Smooth muscle cell (in vitro differentiated cells): ENCODE results near the gene HTR1E. TPM values are rescaled to one million over a fixed set of nuclear protein-coding genes. Genes with fewer than 3 reads are reported as not detected.

Experiments
- DNase-seq: peaks from one replicate; lab custom pipeline; 2025; ENCODE audit not compliant: unreplicated experiment; lab: John Stamatoyannopoulos, UW
- H2AFZ ChIP-seq: fragments of 200-600 bp; sonication (generic); 2 replicates; pipeline ENCODE4 v1.6.0; 2016; ENCODE audit warnings: antibody characterized with exemption, low read depth, mild to moderate bottlenecking
- H3F3A ChIP-seq: fragments of 200-600 bp; sonication (generic); 2 replicates; pipeline ENCODE4 v1.6.0; 2017; ENCODE audit warnings: antibody characterized with exemption, low read depth
- H3K27ac ChIP-seq: fragments of 200-600 bp; sonication (generic); 2 replicates; pipeline ENCODE4 v1.5.1; 2016; ENCODE audit warnings: low read depth, mild to moderate bottlenecking
- H3K27me3 ChIP-seq: fragments of 200-600 bp; sonication (generic); 2 replicates; pipeline ENCODE4 v1.6.1; 2016; ENCODE audit warnings: low read depth, mild to moderate bottlenecking
- H3K36me3 ChIP-seq: fragments of 200-600 bp; sonication (generic); 2 replicates; pipeline ENCODE4 v1.5.1; 2016; ENCODE audit warnings: low read depth
- H3K4me1 ChIP-seq: fragments of 200-600 bp; sonication (generic); 2 replicates; pipeline ENCODE4 v1.5.1; 2016; ENCODE audit warnings: low read depth
- H3K4me2 ChIP-seq: fragments of 200-600 bp; sonication (generic); 2 replicates; pipeline ENCODE4 v1.6.0; 2016; ENCODE audit warnings: mild to moderate bottlenecking
- H3K4me3 ChIP-seq: fragments of 200-600 bp; sonication (generic); 2 replicates; pipeline ENCODE4 v1.5.1; 2016; ENCODE audit warnings: mild to moderate bottlenecking
- H3K79me2 ChIP-seq: fragments of 200-600 bp; sonication (generic); 2 replicates; pipeline ENCODE4 v1.6.0; 2016; ENCODE audit warnings: low read depth, mild to moderate bottlenecking
- H3K9ac ChIP-seq: fragments of 200-600 bp; sonication (generic); 2 replicates; pipeline ENCODE4 v1.6.0; 2016; ENCODE audit warnings: low read depth
- H3K9me3 ChIP-seq: fragments of 200-600 bp; sonication (generic); replicated peaks from 2 replicates; pipeline ENCODE4 v1.5.1; 2016; ENCODE audit warnings: low read depth
- H4K20me1 ChIP-seq: fragments of 200-600 bp; sonication (generic); 2 replicates; pipeline ENCODE4 v1.6.0; 2016; ENCODE audit warnings: low read depth
- WGBS: methylation state at CpG from one replicate; pipeline ENCODE4 v1.1.7; 2016; ENCODE audit warnings: low lambda C conversion rate; 5-methylcytosine and 5-hydroxymethylcytosine counted together
- polyA plus RNA-seq: library from polyadenylated mRNA; unstranded; fragments of >200 nt; fragmentation: Nextera tagmentation; extraction: Ambion mirVana; gene quantifications from 2 replicates; pipeline ENCODE4 v1.2.1, GENCODE V29; 2016
- total RNA-seq: library from RNA; depleted of rRNA; stranded (reverse); fragments of >200 nt; gene quantifications from 2 replicates; pipeline ENCODE4 v1.2.3, GENCODE V29; 2014
- TF ChIP-seq, protein P1 (sequence below): fragments of 200-600 bp; sonication (generic); IDR thresholded peaks from 2 replicates; pipeline ENCODE4 v1.5.1; 2017; ENCODE audit warnings: borderline replicate concordance, mild to moderate bottlenecking, antibody characterized with exemption; ENCODE audit not compliant: insufficient read depth, poor library complexity, severe bottlenecking

Gene HTR1E
- total and polyA plus RNA-seq, 2 experiments from 2014 or later, result 0.37 to 0.49 TPM

DNA sequence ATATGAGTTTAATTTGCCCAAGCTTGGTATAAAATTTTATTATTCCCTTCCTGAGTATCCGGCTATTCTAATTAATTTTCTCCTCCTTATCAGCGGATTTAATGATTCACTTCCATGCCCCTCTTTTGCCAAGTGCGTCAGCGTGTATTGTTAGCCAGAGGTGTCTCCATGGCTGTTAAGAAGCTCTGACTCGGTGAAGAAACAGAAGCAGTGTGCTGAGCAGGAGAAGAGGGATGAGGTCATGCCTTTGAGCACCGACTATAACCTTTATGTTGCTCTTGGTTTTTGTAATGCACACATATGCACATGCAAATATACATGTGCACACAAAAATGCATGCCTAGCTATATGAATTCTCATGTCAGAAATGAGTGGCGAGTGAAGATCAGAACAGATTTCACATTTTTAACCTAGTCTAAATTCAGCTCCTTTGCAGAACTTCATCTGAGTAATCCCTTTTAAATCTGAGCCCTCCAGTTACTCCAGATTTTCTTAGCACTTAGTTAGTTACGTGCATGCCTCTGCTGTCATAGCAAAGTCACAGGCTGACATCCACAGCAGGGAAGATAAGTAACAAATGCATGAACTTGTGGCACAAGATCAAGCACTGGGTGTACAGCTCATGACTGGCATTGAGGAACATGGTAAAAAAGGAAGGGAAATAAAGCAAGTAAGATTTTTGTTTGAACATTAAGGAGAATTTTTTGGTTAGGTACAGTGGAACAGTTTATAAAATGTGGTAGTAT, 24.3 kb downstream of the HTR1E start:
- Histone ChIP-seq H3K4me3 (no peak overlapping the region), H3K4me2 (no peak overlapping the region), H3K27ac (no peak overlapping the region), H3K4me1 (no peaks in the 10 kb centered on the region), H3K9ac (no peak overlapping the region), H3K9me3 (no peaks in the 10 kb centered on the region), H3K27me3 (no peaks in the 10 kb centered on the region), H2AFZ (no peak overlapping the region), H3F3A (no peaks in the 10 kb centered on the region), H3K79me2 (no peaks in the 10 kb centered on the region), H3K36me3 (no peaks in the 10 kb centered on the region), H4K20me1 (no peaks in the 10 kb centered on the region)
- TF ChIP-seq, protein P1, sequence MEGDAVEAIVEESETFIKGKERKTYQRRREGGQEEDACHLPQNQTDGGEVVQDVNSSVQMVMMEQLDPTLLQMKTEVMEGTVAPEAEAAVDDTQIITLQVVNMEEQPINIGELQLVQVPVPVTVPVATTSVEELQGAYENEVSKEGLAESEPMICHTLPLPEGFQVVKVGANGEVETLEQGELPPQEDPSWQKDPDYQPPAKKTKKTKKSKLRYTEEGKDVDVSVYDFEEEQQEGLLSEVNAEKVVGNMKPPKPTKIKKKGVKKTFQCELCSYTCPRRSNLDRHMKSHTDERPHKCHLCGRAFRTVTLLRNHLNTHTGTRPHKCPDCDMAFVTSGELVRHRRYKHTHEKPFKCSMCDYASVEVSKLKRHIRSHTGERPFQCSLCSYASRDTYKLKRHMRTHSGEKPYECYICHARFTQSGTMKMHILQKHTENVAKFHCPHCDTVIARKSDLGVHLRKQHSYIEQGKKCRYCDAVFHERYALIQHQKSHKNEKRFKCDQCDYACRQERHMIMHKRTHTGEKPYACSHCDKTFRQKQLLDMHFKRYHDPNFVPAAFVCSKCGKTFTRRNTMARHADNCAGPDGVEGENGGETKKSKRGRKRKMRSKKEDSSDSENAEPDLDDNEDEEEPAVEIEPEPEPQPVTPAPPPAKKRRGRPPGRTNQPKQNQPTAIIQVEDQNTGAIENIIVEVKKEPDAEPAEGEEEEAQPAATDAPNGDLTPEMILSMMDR, result no peak
- no peak for DNase-seq
- WGBS, result 56% methylated on average over 8 of the region's 8 CpGs

DNA sequence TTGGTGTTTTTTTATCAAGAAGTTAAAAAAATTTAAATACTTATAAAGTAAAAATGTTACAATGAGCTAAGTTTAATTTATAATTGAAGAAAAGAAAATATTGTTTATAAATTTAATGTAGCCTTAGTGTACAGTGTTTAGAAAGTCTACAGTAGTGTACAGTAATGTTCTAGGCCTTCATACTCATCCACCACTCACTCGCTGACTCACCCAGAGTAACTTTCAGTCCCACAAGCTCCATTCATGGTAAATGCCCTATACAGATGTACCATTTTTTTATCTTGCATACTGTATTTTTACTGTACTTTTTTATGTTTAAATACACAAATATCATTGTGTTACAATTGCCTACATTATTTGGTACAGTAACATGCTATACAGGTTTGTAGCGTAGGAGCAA, 26.0 kb downstream of the HTR1E start:
- Histone ChIP-seq H4K20me1 (no peaks in the 10 kb centered on the region), H3K27ac (no peak overlapping the region), H2AFZ (no peak overlapping the region), H3K79me2 (no peaks in the 10 kb centered on the region), H3K36me3 (no peaks in the 10 kb centered on the region), H3K4me3 (no peak overlapping the region), H3K4me1 (no peaks in the 10 kb centered on the region), H3K4me2 (no peak overlapping the region), H3F3A (no peaks in the 10 kb centered on the region), H3K9me3 (no peaks in the 10 kb centered on the region), H3K27me3 (no peaks in the 10 kb centered on the region), H3K9ac (no peak overlapping the region)
- WGBS, result 91% methylated on average over 2 of the region's 2 CpGs
- TF ChIP-seq, protein P1, result no peak
- no peak for DNase-seq

DNA sequence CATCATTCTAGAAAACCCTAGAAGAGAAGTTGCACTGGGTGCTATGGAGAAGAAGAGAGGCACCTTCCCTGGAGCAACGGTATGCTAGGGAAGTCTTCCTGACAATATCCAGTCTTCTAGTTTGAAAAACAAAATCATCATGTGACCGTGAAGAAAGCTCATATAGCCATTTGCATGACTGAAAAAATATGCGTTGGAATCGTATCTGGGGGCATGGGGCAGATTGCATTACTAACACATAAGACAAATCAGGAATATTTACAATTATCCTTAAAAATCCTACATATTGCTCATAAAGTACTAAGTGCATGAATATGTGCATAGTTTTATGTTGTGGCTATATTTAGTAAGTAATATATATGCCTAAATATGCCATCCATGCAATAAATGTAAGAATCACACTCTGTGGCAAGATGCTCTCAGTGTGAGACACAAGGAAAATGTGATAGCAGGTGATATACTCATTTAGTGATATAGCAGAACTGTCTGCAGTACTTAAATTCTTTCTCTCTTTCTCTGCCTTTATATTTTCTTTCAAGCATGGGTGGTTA, 26.8 kb downstream of the HTR1E start:
- Histone ChIP-seq H3F3A (no peaks in the 10 kb centered on the region), H3K4me3 (no peak overlapping the region), H3K4me2 (no peak overlapping the region), H3K36me3 (no peaks in the 10 kb centered on the region), H3K27ac (no peak overlapping the region), H4K20me1 (no peaks in the 10 kb centered on the region), H3K9ac (no peak overlapping the region), H3K27me3 (no peaks in the 10 kb centered on the region), H3K9me3 (no peaks in the 10 kb centered on the region), H2AFZ (no peak overlapping the region), H3K4me1 (no peaks in the 10 kb centered on the region), H3K79me2 (no peaks in the 10 kb centered on the region)
- DNase-seq, result no peak
- WGBS, result 78% methylated on average over 4 of the region's 4 CpGs
- TF ChIP-seq, protein P1, result no peak

DNA sequence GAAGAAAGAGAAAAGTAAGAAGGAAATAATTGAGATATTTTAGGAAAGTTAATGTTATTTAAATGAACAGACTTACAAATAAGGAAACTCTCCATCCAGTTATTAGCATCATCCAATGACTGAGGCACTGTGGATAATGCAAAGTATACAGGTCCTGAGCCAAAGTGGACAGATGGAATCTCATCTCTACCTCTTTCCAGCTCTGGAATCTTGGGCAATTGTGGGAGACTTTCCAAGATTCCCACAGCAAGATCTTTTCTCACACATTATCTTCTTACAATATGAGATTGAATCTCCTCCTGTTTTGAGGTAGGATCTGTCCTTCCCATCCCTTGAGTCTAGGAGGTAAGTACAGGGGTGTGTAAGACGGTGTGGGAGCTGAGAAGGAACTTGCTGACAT, 28.9 kb downstream of the HTR1E start:
- no peak for DNase-seq
- H3K4me2 ChIP-seq, result no peak overlapping the region
- no peak overlapping the region for H2AFZ ChIP-seq
- no peaks in the 10 kb centered on the region for H3K9me3 ChIP-seq
- no peaks in the 10 kb centered on the region for H3K36me3 ChIP-seq
- WGBS, result 82% methylated on average over 1 of the region's 1 CpG
- no peak overlapping the region for H3K27ac ChIP-seq
- no peaks in the 10 kb centered on the region for H3K79me2 ChIP-seq
- H4K20me1 ChIP-seq, result no peaks in the 10 kb centered on the region
- H3K4me3 ChIP-seq, result no peak overlapping the region
- no peaks in the 10 kb centered on the region for H3K27me3 ChIP-seq
- TF ChIP-seq, protein P1, result no peak
- no peaks in the 10 kb centered on the region for H3K4me1 ChIP-seq
- no peak overlapping the region for H3K9ac ChIP-seq
- H3F3A ChIP-seq, result no peaks in the 10 kb centered on the region
